SKM-1 treated with dmso at 0.1 percent for 144 hours (cell line): ENCODE data around the gene SEMA6B.
"Not testable (repeated sequence)": the region's sequence is repeated elsewhere in the genome, so short reads cannot be mapped to it uniquely, and the experiment has no call there.

Experiments
- DNase-seq: peaks from one replicate; lab custom pipeline; 2025; ENCODE audit not compliant: unreplicated experiment; lab: John Stamatoyannopoulos, UW

SEMA6B gene

DNA sequence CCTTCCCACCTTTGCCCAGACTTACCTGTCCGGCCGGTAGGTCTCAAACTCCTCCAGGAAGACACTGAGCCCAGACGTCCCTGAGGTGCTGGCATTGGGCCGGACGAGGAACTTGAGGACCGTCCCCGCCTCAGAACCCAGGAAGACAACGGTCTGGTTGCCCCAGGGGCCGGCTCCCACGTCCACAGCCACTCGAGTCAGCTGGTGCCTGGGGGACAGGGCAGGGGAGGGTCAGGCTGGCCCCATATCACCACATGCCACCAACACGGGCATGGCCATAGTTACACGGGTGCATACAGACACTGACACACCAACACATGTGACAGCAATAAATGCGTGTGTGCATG lies 11.3 kb downstream of the SEMA6B start:
- no peak for DNase-seq

DNA sequence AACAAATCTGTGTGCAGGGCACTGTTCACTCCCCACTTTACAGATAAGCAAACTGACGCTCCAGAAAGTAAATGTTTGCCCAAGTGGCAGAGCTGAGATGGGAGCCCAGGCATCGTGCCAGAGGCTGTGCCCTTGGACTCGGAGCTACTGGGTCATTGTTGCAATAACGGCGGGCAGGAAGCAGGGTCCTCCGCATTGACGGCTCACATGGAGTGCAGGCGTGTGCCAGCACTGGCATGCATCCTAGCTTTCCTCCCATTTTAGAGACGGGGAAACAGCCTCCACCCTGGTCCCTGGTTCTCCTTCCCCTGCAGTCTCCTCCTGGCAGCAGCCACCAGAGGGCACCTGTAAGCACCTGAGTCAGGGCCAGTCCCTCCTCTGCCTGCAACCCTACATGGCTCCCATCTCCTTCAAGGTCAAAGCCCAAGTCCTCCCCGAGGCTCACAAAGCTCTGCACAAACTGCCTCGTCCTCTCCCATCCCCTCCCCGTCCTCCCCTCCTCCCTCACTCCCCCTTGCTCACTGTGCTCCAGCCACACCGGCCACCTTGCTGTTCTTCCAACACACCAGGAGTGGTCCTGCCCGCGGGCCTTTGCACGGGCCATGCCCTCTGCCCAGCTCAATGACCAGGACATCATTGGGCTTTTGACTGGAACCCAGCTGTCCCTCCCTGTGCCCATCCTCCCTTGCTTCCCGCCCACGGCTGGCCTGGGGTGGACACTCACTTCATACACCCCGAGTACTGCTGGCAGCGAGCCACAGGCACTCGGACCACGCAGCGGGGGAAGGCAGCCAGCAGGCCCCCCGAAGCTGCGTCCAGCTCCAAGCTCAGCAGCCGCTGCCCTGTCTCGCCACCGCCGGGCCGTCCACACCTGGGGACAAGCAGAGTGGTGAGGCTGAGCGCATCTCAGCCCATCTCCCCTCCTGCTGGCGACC lies 11.9 kb downstream of the SEMA6B start:
- DNase-seq: no peak

DNA sequence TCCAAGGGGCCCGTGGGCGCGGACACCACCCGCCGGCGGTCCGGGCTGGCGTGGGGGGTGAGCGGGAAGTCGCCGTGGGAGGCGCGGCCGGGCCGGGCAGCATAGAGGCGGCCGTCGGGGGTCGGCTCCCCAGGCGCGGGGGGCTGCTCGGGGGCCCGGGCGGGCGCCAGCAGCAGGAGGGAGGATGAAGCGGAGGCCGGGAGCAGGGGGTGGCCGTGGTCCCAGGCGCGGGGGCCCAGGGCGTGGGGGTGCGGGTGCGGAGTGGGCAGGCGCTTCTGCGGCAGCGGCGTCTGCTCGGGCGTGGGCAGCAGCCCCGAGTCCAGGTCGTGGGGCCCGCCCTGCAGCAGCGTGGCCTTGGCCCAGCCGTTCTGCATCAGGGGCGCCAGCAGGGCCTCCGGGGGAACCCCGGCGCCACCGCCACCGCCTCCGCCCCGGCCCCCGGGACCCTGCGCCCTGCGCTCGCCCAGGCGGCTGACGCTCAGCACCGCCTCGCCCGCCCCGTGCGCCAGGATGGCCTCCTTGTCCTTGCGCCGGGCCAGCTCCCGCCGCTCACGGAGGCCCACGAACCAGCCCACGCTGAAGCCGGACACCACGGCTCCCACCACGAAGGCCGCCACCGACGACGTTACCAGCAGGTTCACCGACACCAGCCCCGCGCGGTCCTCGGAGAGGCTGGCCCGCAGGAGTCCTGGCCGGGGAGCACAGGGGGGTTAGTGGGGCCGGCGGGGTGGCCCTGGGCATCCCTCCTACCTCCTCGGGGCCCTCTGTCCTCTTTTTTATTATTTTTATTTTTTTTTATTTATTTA lies 15.4 kb downstream of the SEMA6B start:
- no peak for DNase-seq

DNA sequence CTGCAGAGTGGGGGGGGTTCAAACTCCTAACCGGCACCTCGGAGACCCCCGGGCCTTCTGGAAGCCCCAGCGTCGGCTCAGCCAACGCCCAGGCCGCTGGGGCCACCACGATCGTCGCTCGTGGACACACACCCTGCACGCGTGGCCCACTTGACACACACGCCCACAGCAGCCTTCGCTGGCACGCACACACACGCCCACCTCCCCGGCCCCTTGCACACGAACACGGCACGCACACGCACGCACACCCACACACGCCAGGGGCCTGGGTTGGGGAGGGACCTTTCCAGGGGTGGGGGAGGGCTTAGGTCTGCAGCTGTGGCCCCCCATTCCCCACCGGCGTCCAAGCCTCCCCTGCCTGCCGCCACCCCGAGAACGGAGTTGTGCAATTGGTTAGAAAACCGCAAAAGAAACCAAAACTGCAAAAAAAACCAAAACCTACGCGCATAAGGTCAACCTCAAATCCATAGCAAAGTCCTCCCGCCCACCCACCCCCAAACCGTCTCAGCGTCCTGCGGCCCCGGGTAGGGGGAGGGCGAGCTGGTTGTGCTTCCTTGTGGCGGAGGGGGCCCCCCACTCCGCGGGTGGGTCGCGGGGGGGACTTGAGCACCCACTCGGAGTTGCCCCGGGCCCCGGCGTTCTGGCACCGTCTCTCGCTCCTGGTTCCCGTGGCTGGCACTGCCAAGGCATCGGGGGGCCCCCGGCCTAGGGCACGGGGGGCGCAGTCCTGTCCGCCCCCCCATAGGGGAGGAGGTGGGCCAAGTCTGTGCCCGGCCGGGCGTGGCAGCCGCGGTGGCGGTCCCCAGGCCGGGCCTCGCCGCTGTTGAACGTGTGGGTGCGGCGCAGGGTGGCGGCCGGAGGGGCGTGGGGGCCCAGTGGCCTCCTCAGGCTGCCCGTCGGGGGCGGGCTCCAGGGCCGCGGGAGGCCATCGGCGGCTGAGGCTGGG lies 16.3 kb downstream of the SEMA6B start:
- DNase-seq: peak; percentile 64

DNA sequence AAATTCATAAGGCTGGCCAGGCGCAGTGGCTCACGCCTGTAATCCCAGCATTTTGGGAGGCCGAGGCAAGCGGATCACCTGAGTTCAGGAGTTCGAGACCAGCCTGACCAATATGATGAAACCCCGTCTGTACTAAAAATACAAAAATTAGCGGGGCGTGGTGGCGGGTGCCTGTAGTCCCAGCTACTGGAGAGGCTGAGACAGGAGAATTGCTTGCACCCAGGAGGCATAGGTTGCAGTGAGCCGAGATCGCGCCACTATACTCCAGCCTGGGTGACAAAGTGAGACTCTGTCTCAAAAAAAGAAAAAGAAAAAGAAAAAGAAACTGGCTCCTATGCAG lies 17.7 kb downstream of the SEMA6B start:
- DNase-seq: not testable (repeated sequence)

DNA sequence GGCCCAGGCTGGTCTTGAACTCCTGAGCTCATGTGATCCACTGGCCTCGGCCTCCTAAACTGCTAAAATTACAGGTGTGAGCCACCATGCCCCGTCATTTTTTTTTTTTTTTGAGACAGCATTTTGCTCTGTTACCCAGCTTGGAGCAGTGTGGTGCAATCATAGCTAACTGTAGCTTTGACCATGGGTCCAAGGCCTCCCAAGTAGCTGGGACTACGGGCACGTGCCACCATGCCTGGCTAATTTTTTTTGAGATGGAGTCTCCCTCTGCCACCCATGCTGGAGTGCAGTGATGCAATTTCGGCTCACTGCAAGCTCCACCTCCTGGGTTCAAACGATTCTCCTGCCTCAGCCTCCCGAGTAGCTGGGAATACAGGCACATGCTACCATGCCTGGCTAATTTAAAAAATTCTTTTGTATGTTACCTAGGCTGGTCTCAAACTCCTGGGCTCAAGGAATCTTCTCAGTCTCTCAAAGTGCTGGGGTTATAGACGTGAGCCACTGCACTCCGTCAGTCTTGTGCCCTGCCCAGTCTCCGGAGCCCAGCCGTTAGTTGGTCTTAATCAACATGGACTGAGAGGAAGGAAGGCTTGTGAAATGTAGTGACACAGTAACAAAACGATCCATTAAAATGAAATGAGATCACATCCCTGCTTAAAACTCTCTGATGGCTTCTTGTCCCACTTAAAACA lies 18.2 kb downstream of the SEMA6B start:
- peak; percentile 83 for DNase-seq

DNA sequence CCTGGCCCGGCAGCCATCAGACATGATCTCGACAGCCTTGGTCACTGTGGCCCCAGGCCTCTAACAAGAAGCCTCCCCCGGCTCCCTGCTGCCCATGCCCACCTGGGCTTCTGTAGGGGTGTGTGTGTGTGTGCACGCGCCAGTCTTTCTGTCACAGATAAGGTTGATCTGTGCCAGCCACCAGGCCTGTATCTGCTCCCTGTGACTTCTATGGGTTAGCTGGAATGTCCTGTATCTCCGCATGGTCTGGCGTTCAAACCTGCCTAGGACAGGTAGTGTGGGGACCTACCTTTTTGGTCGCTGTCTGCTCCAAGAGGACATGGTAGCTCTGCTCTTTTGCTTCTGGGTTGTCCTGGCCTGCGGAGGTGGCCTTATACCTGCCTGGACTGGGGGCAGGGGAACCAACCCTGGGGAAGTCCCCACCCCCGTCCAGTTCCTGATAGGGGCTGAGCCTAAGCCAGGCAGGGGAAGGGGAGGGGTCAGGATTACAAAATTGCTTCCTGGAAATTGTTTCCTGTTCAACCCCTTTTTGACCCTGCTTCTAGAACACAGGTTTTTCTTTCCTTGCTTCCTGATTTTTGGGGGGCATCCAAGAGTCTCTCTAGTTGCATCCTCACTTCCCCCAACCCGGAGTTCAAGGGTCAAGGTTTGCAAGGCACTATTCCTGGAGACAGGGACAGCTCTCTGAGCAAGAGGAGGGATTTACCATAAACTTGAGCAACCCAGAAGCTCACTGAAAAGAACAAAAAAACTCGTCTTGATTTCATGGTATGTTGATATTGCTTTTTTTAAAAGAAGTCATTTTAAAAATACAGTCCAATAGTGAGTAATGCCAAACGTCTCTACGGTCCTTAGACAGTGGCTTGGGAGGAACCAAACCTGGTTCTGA lies 19.5 kb downstream of the SEMA6B start, which contains the start of gene LRG1:
LRG1 (minus strand) TSS at position 344 of the 889 bp plus-strand sequence; CDS start at position 321, 23 bp downstream.
- DNase-seq: peak; percentile 95

DNA sequence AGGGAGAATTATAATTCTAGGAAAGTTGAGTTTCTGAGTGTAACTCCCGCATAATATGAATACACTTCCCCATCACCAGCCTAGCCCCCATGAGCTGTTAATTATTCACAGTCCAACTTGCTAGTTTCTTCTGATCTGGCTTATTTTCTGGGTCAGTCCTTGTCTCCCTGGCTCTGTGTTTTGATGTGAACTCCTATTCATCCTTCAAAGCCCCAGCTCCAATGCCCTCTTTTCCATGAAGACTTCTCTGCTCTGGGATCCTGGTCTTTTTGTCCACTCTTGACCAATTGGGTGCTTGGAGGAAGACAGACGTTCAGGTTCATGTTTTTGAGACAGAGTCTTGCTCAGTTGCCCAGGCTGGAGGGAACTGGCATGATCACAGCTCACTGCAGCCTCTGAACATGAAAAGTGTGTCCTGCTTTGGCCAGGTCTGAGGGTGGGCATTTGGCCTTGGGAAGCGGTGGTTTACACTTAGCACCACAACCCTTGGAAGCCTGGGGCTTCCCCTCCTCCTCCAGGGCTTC lies 20.3 kb downstream of the SEMA6B start:
- no peak for DNase-seq

DNA sequence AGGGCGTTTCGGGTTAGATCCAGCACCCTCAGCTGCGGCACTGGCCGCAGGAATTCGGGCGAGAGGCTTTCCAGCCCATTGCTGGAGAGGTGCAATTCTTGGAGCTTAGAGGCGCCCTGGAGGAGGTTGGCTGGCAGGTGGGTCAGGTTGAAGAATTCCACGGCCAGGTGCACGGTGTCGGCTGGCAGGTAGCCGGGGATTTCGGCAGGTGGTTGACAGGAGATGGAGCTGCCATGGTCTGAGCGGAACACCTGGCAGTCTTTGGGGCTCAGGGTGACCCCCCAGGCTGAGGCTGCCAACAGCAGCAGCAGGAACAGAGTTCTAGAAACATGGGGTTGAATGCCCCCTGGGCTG lies 20.9 kb downstream of the SEMA6B start:
- no peak for DNase-seq

DNA sequence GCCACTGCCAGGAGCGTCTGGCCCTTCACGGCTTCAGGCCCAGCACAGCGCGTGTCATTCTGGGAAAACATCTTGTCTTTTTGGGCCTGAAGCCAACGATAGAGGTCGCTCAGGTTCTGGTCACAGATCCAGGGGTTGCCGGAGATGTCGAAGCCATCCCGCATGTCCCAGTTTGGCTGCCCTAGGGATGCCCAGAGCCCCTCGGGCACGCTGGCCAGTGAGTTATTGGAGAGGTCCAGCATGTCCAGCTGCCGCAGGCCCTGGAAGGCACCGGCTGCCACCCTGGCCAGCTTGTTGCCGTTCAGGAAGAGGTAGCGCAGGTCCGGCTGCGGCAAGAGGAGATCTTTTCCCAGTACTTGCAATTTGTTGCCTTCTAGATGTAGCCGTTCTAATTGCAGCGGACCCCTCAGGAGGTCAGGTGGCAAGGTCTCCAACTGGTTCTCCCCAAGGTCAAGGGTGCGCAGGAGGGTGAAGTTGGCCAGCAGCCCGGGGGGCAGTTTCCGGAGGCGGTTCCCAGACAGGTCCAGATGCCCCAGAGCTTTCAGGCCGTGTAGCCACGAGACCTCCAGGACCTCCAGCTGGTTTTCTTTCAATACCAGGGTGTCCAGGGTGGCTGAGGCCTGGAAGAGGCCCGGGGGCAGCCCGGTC lies 21.4 kb downstream of the SEMA6B start:
- DNase-seq: no peak

DNA sequence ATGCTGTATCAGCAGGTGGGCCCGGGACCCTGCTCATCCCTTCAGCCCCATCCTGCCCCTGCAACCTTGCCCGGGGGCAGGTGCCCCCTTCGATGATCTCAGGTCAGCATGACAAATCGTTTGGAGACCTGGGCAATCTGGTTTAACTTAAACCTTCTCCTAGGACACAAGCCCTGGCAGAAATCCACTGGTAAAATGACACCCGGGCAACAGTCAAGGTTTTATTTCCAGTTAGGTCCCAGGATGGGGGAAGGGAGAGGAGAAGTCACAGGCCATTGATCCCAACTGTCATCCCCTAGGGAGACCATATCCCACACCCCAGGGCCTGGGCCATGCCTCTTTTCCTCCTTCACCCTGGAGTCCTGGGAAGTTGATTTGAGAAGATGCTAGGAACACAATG lies 22.7 kb downstream of the SEMA6B start:
- DNase-seq: no peak

DNA sequence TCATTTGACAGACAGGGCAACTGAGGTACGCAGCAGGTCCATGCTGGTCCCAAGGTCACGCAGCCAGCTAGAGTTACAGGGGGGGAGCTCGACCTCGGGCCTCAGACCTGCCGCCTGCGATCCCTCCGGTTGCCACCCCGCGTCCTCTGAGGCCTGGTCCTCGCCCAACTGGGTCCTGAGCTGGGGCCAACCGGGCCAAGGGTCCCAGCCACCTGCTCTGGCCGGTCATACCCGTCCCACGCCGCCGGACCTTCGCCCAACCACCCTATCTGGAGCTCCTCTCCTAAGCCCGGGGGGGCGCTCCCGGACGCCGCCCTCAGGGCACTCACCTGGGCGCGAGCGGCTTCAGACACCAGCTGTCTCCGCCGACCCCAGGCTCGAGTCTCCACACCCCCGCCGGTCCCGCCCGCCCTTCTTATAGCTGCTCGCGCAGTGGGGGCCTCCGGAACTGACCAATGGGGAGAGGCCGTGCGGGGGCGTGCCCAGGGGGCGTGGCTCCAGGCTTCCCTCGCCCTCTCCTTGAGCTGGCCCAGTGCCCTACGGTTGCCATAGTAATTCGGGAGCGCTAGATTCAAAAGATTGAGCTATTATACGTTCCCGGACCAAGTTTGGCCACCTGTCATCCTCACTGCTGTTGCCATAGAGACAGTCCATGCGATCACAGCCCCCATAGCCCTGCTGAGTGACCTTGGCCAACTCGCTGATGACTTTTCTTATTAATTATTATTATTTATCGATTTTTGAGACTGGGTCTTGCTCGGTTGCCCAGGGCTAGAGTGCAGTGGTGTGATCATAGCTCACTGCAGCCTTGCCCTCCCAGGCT lies 24.4 kb downstream of the SEMA6B start, which contains the start of gene PLIN5:
PLIN5 (minus strand) TSS at position 389 of the 823 bp plus-strand sequence. CDS start 1,150 bp downstream, outside the sequence.
- no peak for DNase-seq

DNA sequence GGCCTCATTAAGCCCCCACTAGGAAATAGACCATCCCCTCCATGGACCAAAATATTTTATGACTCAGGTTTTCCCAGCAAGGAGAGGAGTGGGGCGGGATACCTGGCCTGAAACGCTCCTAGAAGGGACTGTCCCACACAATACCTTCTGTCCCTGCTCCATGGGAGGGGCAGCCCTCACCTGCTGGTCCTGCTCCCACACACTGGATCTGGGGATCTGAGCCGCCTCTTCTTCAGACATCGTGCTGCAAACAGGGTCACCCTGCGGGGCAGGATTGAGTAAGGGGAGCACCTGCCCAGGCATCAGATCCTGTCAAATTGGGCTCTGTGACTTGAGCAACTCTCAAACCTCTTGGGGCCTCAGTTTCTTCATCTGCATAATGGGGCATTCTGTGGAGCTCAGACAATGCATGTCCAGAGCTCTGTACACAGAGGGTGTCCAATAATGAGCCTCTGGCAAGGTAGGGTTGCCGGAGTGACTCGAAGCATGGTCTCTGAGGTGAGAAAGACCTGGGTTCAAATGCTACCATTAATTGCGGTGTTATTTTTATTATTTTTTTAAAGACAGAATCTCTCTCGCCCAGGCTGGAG lies 25.6 kb downstream of the SEMA6B start:
- DNase-seq: no peak

DNA sequence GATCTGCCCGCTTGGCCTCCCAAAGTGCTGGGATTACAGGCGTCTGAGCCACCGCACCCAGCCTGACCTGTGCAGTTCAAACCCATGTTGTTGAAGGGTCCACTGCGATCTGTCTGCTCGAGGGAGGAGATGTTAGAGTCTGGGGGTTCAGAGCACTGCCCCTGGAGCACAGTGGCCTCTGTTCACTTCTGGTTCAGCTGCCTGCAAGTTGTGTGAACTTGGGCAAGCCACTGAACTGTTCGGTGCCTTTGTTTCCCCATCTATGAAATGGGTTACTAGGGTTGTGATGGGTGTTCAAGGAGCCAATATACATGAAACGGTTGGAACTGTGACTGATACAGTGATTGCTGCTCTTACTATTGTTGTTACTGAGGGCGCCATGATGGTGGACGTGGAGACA lies 26.1 kb downstream of the SEMA6B start:
- DNase-seq: no peak

DNA sequence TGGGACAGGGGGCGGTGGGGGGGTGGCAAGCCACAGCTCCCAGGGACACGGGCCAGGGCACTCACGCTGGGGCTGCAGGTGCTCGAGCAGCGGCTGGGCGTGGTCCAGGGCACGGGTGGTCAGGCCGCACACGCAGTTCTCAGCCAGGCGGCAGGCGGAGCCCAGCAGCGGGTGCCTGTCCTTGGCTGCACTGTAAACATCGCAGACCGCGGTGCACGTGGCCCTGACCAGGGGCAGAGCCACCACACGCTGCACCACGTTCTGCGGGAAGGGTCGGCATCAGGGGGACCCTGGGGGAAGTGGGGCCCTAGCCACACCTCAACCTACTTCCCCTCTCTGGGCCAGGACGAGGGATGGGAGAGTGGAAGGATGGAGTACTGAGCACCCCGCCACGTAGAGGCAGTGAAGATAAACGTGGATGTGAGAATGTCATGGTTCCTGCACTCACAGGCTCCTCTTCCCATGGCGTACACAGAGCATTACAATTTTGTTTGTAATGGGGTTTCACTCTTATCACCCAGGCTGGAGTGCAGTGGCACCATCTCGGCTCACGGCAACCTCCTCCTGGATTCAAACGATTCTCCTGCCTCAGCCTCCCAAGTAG lies 27.8 kb downstream of the SEMA6B start:
- no peak for DNase-seq

DNA sequence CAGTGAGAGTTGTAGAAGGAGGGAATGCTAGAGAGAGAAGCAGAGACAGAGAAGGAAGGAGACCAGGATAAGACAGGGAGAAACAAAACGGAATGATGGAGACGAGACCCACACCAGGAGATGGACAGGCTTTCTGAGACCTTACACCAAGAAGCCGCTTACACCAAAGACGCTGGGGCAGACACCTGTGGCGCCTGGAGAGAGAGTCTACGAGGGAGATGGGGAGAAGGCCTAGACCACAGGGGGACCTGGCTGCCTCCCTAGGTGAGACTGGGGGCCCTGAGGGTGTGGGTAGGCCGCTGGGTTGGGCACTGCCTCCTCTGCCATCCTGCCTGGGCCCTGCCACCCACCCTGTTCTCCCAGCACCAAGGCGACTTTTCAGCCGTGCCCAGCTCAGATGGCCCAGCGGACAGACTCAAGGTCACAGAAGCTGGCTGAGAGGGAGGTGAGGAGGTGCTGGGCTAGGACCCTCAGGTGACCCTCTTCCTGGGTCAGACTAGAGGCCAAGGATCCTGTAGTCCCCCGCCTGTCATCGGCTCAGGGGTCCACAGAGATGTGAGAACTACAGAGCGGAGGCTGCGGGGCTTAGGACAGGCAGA lies 29.5 kb downstream of the SEMA6B start:
- DNase-seq: no peak

DNA sequence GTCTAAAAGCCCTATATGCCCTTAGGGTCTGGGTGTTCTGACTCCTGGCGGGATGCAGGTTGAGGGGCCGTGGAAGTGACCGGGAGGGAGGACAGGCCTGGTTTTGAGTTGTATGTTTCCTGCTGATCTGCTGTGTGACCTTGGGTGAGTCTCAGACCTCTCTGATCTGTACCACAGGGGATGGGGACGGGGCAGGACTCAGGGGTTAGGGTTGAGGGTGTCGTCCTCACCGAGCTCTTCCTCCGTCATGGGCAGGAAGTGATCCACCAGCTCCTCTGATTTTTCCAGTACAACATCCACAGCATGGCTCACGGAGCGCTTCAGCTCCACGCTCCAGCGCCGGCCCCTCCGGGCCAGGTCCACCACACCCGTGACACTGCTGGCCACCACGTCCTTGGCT lies 30.6 kb downstream of the SEMA6B start:
- DNase-seq: no peak
